ENCODE results near the gene GINS3. TPM values are rescaled to one million over a fixed set of nuclear protein-coding genes. Genes with fewer than 3 reads are reported as not detected.

The GINS3 gene
- total RNA-seq, 1 experiment from 2014 or later: 17.5 TPM

DNA sequence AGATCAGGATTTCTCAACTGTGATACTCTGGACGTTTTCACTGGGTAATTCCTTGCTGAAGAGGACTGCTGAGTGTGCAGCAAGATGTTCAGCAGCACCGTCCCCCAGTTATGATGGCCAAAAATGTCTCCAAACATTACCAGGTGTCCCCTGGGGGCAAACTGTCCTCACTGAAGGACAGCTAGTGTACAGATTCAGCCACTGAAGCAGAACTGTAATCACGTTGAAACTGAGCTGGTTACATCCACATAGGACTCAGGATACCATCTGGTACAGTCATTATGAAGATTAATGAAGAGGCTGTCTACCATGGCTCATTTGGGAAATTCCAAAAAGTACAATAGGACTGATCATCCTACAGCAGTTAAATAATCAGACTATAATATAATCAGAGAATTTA is 43.3 kb upstream of the GINS3 start:
- intact Hi-C loops (cut with micrococcal nuclease): loop anchor here (5.0 kb wide), 1 partner anchor 38 kb away; no protein-coding TSS in a partner anchor
- DNase-seq (no peak), ATAC-seq (no peak)
- H2AFZ ChIP-seq (ENCODE audit: low read length): no peak overlapping the region
- H3K9ac ChIP-seq (ENCODE audit: low read length): no peak overlapping the region
- no peak overlapping the region for H3K4me2 ChIP-seq (ENCODE audit: low read length)
- H3F3A ChIP-seq (ENCODE audit: low read length, unreplicated experiment): no peaks in the 10 kb centered on the region
- POLR2A ChIA-PET (ENCODE audit: unreplicated experiment): no interaction called here
- TF ChIP-seq EZH2 (IDR thresholded peaks at IDR 0.05; ENCODE audit: low read length, unreplicated experiment): no peak
- TF ChIP-seq EZH2phosphoT487 (IDR thresholded peaks at IDR 0.05; ENCODE audit: borderline replicate concordance, low read length): no peak
- TF ChIP-seq CTCF (conservative IDR thresholded peaks at IDR 0.05; ENCODE audit: low read depth, low read length): no peak
- no peaks in the 10 kb centered on the region for H3K27me3 ChIP-seq (ENCODE audit: low read length)
- no peaks in the 10 kb centered on the region for H3K9me2 ChIP-seq (replicated peaks; ENCODE audit: low read length)
- H3K9me3 ChIP-seq (ENCODE audit: low read length): no peaks in the 10 kb centered on the region
- no peaks in the 10 kb centered on the region for H3K4me1 ChIP-seq (ENCODE audit: insufficient read depth, low read length)
- H3K27ac ChIP-seq (ENCODE audit: low read length): no peak overlapping the region
- BruUV-seq (replicated peaks): no TSS peak
- H4K20me1 ChIP-seq (ENCODE audit: low read length): no peaks in the 10 kb centered on the region
- no peak overlapping the region for H3K4me3 ChIP-seq (ENCODE audit: low read length)
- CTCF ChIA-PET: no interaction called here
- no peaks in the 10 kb centered on the region for H3K36me3 ChIP-seq (ENCODE audit: low read depth, low read length)
- H3K79me2 ChIP-seq (ENCODE audit: low read length): no peaks in the 10 kb centered on the region

GRCh38 chr16:58352690-58353089 is 39.6 kb upstream of the GINS3 start:
- ATAC-seq (no peak), DNase-seq (no peak)
- H4K20me1 ChIP-seq (ENCODE audit: low read length): no peaks in the 10 kb centered on the region
- no peak overlapping the region for H3K4me3 ChIP-seq (ENCODE audit: low read length)
- no peaks in the 10 kb centered on the region for H3K9me3 ChIP-seq (ENCODE audit: low read length)
- H3K79me2 ChIP-seq (ENCODE audit: low read length): no peaks in the 10 kb centered on the region
- CTCF ChIA-PET: no interaction called here
- POLR2A ChIA-PET (ENCODE audit: unreplicated experiment): no interaction called here
- H3K27ac ChIP-seq (ENCODE audit: low read length): no peak overlapping the region
- H3K9me2 ChIP-seq (replicated peaks; ENCODE audit: low read length): no peaks in the 10 kb centered on the region
- no peaks in the 10 kb centered on the region for H3F3A ChIP-seq (ENCODE audit: low read length, unreplicated experiment)
- H3K36me3 ChIP-seq (ENCODE audit: low read depth, low read length): no peaks in the 10 kb centered on the region
- H2AFZ ChIP-seq (ENCODE audit: low read length): no peak overlapping the region
- no peak for TF ChIP-seq CTCF (conservative IDR thresholded peaks at IDR 0.05; ENCODE audit: low read depth, low read length)
- no peak for TF ChIP-seq EZH2 (IDR thresholded peaks at IDR 0.05; ENCODE audit: low read length, unreplicated experiment)
- no peak for TF ChIP-seq EZH2phosphoT487 (IDR thresholded peaks at IDR 0.05; ENCODE audit: borderline replicate concordance, low read length)
- H3K4me2 ChIP-seq (ENCODE audit: low read length): no peak overlapping the region
- no peak overlapping the region for H3K9ac ChIP-seq (ENCODE audit: low read length)
- H3K4me1 ChIP-seq (ENCODE audit: insufficient read depth, low read length): no peaks in the 10 kb centered on the region
- no TSS peak for BruUV-seq (replicated peaks)
- H3K27me3 ChIP-seq (ENCODE audit: low read length): no peaks in the 10 kb centered on the region
- intact Hi-C loops (cut with micrococcal nuclease): no loop called here

DNA sequence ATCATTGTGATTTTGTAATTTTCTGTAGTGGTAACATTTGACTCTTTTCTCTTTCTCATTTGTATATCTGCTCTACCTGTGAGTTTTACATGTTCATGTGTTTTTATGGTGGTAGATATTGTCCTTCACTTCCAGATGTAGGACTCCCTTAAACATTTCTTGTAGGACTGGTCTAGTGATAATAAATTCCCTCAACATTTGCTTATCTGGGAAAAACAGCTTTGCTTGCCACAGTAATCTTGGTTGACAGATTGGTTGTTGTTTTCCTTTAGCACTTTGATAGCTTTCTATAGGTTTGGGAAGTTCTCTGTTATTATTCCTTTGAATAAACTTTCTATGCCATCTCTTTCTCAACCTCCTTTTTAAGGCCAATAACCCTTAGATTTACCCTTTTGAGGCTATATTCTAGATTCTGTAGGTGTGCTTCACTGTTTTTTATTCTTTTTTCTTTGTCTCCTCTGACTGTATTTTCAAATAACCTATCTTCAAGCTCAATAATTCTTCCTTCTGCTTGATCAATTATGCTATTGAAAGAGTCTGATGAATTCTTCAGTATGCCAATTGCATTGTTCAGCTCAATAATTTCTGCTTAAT is 32.1 kb upstream of the GINS3 start:
- no peaks in the 10 kb centered on the region for H3K4me1 ChIP-seq (ENCODE audit: insufficient read depth, low read length)

More for the DNA sequence above, 32.1 kb upstream of the GINS3 start:
- Histone ChIP-seq H3K27ac (ENCODE audit: low read length) (no peak overlapping the region), H3K27me3 (ENCODE audit: low read length) (no peaks in the 10 kb centered on the region), H3F3A (ENCODE audit: low read length, unreplicated experiment) (no peaks in the 10 kb centered on the region), H3K79me2 (ENCODE audit: low read length) (no peaks in the 10 kb centered on the region), H3K9ac (ENCODE audit: low read length) (no peak overlapping the region), H3K9me3 (ENCODE audit: low read length) (no peaks in the 10 kb centered on the region), H3K4me2 (ENCODE audit: low read length) (no peak overlapping the region), H3K4me3 (ENCODE audit: low read length) (no peak overlapping the region), H3K36me3 (ENCODE audit: low read depth, low read length) (no peaks in the 10 kb centered on the region), H3K9me2 (replicated peaks; ENCODE audit: low read length) (no peaks in the 10 kb centered on the region), H4K20me1 (ENCODE audit: low read length) (no peaks in the 10 kb centered on the region), H2AFZ (ENCODE audit: low read length) (no peak overlapping the region)
- ChIA-PET CTCF (no interaction called here), POLR2A (ENCODE audit: unreplicated experiment) (no interaction called here)
- TF ChIP-seq CTCF (conservative IDR thresholded peaks at IDR 0.05; ENCODE audit: low read depth, low read length): no peak
- no peak for TF ChIP-seq EZH2phosphoT487 (IDR thresholded peaks at IDR 0.05; ENCODE audit: borderline replicate concordance, low read length)
- TF ChIP-seq EZH2 (IDR thresholded peaks at IDR 0.05; ENCODE audit: low read length, unreplicated experiment): no peak
- intact Hi-C loops (cut with micrococcal nuclease): no loop called here
- no peak for ATAC-seq
- no TSS peak for BruUV-seq (replicated peaks)
- no peak for DNase-seq
